ENCODE data around the gene SPAST.
"Not testable (repeated sequence)": the region's sequence is repeated elsewhere in the genome, so short reads cannot be mapped to it uniquely, and the experiment has no call there.

The SPAST gene

GRCh38 chr2:32063310-32064020 lies at the start of gene SPAST:
SPAST (plus strand) TSS chr2:32063556; CDS start chr2:32063832, 276 bp downstream.
- H3K4me3 ChIP-seq (ENCODE audit: low read depth, low read length), result peak within 1 kb of the TSS; percentile 80

GRCh38 chr2:32018789-32019482 lies 44.4 kb upstream of the SPAST start:
- H3K4me3 ChIP-seq (ENCODE audit: low read depth, low read length), result not testable (repeated sequence)

- not testable (repeated sequence) for H3K4me3 ChIP-seq (ENCODE audit: low read depth, low read length)
Measured at GRCh38 chr2:32034198-32034887, 29.0 kb upstream of the SPAST start.

GRCh38 chr2:32039447-32040219 lies 23.7 kb upstream of the SPAST start, which contains the start of gene DPY30:
DPY30 (minus strand) TSS chr2:32039805; CDS start chr2:32039456, 349 bp downstream.
- peak within 1 kb of the TSS; percentile 88 for H3K4me3 ChIP-seq (ENCODE audit: low read depth, low read length)

GRCh38 chr2:32043561-32043960 lies 19.8 kb upstream of the SPAST start:
- H3K4me3 ChIP-seq (ENCODE audit: low read depth, low read length), result no peak overlapping the region

- H3K4me3 ChIP-seq (ENCODE audit: low read depth, low read length), result no peak overlapping the region
Measured at GRCh38 chr2:32051836-32052439, 11.4 kb upstream of the SPAST start.

- H3K4me3 ChIP-seq (ENCODE audit: low read depth, low read length), result not testable (repeated sequence)
Measured at GRCh38 chr2:32054583-32054982, 8.8 kb upstream of the SPAST start.

- H3K4me3 ChIP-seq (ENCODE audit: low read depth, low read length), result no peak overlapping the region
Measured at GRCh38 chr2:32058130-32058529, 5.2 kb upstream of the SPAST start.

- H3K4me3 ChIP-seq (ENCODE audit: low read depth, low read length), result no peak overlapping the region
Measured at GRCh38 chr2:32060266-32060665, 3.1 kb upstream of the SPAST start.

- no peak overlapping the region for H3K4me3 ChIP-seq (ENCODE audit: low read depth, low read length)
Measured at GRCh38 chr2:32061430-32061829, 1.9 kb upstream of the SPAST start.

GRCh38 chr2:32061973-32062861 lies 1.1 kb upstream of the SPAST start:
- H3K4me3 ChIP-seq (ENCODE audit: low read depth, low read length), result peak overlapping the region; percentile 80

GRCh38 chr2:32064021-32064601 lies 755 bp downstream of the SPAST start:
- H3K4me3 ChIP-seq (ENCODE audit: low read depth, low read length), result peak overlapping the region; percentile 80

- H3K4me3 ChIP-seq (ENCODE audit: low read depth, low read length), result peak overlapping the region; percentile 80
Measured at GRCh38 chr2:32064713-32065112, 1.4 kb downstream of the SPAST start.

GRCh38 chr2:32067549-32067948 lies 4.2 kb downstream of the SPAST start:
- no peak overlapping the region for H3K4me3 ChIP-seq (ENCODE audit: low read depth, low read length)

GRCh38 chr2:32074134-32074506 lies 10.8 kb downstream of the SPAST start:
- H3K4me3 ChIP-seq (ENCODE audit: low read depth, low read length), result no peak overlapping the region

GRCh38 chr2:32095671-32096070 lies 32.3 kb downstream of the SPAST start:
- H3K4me3 ChIP-seq (ENCODE audit: low read depth, low read length), result no peak overlapping the region

- no peak overlapping the region for H3K4me3 ChIP-seq (ENCODE audit: low read depth, low read length)
Measured at GRCh38 chr2:32108111-32108510, 44.8 kb downstream of the SPAST start.

GRCh38 chr2:32118055-32118454 lies 54.7 kb downstream of the SPAST start:
- no peak overlapping the region for H3K4me3 ChIP-seq (ENCODE audit: low read depth, low read length)

GRCh38 chr2:32119161-32119560 lies 55.8 kb downstream of the SPAST start:
- H3K4me3 ChIP-seq (ENCODE audit: low read depth, low read length), result no peak overlapping the region

Data from iPS-11a (cell line).